Stimulated activated CD4-positive, alpha-beta T cell treated with anti-CD3 and anti-CD28 coated beads, Interleukin-2, amount 100 ng/mL, for 48 hours (primary cell): Measurements from ENCODE around the gene SGIP1.
A peak's percentile ranks its signal among the peaks of the same experiment; 100 is the strongest.

Experiments used
- DNase-seq, 2 donors: peaks; one replicate each; pipeline ENCODE4 v3.0.0-alpha.2; 2020

SGIP1 gene

DNA sequence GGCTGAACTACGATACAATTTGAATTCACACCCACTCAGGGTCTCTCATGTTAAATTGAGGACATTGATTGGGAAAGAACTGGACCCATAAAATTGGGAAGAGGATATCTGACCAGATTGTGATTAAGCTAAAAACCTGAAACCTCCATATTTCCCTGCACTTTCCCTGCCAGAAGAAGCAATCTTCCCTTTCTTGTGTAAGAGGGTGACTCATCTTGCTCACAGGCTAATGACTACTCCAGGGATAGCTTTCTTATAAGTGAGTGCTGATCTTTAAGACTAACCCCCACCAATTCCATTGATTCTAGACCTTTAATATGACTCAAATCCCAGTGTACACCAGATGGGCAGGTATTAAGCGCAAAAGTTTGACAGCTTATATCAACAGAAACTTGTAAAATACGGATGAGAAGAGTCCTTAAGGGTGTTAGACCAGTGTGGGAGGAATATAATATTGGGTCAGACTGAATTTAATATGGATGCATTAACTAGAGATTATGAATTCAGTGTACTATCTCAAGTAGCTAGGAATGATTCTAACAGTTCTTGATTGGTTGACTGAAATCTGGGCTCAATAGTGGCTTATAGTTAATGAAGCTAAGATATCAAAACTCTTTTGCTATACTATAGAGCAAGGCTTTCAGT, 12.1 kb upstream of the SGIP1 start:
- no peak for DNase-seq

- DNase-seq: no peak
Measured at GRCh38 chr1:66523562-66523961, 10.4 kb upstream of the SGIP1 start.

DNA sequence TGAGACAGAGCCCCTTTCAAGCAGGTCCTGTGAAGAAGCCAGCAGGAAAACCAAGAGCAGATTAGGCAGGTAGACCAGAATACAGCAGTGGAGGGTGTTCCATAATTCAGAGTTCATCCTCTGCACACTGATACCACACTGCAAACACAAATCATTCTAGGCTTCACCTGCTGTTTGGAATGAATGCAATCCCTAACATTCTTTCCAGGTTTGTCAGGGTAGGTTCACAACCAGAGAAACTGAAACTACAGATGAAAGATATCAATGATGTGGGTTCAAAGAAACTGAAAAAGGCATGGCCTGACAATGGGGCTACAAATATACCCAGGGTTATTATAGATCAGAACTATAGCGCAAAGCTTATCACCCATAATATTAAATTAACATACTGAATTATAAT, 8.9 kb upstream of the SGIP1 start:
- no peak for DNase-seq

DNA sequence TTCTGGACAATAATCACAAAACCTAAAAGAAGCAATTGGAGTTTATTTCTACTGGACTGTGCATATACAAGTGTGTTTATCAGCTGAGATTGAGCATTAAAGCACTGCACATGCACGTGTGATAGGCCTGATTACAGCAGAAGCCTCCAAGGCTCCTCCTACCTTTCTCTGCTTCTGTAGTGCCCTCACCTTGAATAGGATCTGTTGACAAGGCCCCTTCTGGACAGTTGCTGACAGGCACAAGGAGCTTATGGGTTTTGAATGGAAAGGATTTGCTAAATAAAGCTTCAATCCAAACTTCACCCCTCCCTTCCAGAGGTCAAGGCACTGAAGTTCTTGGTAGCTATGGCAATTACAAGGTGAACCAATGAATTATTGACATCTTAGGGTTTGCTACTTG, 7.9 kb upstream of the SGIP1 start:
- DNase-seq: no peak

DNA sequence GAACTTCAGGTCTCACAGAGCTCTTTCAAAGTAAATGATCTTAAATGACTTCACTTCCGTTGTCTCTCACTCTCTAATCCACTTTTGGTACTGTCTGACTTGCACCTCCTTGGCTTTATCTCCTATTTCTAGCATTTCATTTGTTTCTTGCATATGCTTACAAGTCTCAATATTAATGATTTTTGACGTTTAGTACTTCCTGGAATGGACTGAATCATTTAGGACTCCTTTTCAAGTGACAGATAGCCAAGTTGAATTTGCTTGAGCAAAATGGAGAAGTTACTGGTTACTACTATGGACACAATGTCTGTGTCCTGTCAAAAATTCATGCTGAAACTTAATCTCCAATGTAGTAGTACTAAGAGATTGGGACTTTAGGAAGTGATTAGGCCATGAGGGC, 7.0 kb upstream of the SGIP1 start:
- no peak for DNase-seq

DNA sequence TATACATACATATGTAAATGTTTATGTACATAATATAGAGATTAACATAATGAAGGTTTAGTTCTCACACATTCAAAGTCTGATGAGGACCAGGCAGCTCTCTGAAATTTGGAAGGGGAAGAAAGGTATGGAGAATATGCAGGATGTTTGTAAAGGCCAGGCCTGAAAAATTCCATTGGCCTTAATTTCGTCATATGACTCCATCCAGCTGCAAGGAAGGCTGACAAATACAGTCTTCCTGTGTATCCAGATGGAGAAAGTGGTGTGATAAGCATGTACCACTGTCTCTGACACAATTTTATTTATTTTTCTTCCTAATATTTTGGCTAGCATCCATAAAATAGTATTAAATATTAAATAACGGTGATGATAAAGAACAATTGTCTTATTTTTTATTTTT, 6.3 kb upstream of the SGIP1 start:
- no peak for DNase-seq

DNA sequence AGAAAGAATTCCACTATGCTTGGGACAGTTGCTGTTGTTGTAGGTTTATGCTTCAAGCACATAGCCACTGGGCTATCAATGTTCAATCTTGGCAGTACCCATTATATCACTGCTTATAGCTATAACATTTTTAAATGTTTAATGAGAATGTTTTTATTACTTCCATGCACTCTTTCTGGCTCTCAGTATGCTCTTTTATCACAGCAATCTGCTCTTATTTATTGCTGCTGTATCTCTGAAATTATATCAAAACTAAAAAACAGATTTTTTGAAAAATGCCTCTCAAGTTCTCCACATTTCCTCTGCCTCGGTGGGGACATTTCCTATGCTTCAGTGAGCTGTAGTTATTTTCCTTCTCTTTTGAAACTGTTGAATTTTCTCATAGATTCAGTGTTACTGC, 5.4 kb upstream of the SGIP1 start:
- no peak for DNase-seq

DNA sequence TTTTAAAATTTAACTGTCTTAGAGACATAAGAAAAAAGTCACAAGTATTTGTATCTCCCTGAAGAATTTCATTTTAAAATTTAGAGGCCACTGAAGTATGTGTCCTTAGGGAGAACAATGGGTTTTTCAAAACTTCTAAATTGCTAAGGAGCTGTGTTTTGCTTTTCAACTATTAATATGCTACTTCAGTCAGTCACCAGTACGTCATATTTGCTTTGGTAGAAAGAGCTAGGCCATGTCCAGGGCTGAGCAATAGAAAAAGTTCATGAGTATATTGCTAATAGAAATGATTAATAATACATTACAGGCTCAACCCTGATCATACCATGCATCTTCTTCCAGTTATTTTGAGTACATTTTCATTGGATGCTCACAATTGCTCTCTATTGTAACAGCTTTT, 1.7 kb upstream of the SGIP1 start:
- no peak for DNase-seq

DNA sequence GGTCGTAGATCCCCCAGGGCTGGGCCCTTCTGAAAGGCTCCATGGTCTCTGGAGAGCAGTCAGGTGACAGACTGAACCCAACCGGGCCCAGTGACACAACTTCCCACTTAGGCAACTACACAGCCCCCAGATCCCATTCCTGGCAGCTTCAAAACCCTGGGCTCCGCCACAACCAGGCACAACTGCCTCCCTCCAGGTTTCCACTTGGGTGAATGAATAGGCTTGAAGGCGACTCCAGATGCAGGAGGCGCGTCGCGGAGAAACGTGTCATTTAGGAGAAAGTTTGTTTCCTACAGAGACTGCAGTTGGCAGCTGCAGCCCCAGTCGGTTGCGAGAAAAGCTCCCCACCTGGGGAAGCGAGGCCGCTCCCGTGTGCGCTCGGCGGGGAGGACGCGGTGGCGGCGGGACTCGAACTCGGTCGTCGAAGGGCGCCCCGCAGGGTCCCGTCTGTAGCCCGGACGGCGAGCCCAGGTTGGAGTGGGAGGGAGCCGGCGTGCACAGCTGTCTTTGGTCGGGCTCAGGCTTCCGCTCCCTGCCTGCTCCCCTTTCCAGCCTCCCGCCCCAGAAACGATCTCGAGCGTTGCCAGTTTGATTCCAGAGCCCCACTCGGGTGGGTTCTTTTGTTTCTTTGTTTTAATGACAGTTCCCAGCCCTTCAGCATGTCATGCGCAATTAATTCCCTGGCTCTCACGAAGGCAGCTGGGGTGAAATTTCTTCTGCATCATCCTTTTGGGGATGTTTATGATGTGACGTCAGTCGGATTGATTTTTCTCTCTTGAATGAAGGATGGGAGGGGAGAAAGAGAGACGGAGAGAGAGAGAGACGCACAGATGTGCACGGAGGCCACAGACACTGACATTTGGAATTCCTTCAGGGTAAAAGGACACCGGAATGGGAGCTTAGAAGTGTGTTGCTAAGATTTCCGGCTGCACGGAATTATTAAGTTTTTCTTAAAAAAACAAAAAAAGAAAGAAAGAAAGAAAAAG, 862 bp upstream of the SGIP1 start:
- peak in 1 of 2 donors; percentile 8 for DNase-seq

DNA sequence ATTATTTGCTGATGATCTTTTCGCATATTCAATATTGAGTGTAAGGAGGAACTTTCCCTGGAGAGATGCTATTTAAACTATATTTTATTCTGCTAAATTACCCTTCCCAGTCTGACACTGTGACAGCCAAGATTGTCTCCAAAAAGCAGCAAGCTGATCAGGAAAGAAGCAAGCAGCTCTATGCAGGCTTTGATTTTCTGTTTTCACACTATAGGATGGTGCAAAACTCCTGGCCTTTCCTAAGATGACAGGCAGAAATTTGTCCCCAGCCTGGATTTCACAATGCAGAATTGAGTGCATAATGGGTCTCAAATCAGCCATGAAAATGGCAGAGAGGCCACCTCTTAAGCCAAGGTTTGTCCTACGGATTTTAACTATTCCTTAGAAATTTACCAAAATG, 1.1 kb downstream of the SGIP1 start:
- no peak for DNase-seq

DNA sequence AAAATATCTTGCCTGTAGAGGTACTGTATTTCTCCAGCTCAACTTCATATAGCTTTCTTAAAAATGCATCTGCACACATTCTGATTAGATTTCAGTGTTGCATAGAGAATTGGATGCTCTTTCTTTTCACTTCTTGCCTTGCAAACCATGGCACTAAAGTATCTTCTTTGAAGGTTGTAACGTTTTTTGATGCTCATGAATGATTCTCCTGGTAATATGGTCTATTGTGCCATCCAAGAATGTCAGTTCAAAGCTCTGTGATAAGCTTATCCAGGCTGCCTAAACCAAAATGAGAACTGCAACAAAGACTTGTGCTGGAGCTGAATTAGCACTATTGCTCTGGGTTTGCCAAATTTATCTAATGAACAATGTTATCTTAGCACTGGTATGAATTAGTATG, 1.9 kb downstream of the SGIP1 start:
- DNase-seq: no peak

GRCh38 chr1:66537718-66538117, 3.8 kb downstream of the SGIP1 start:
- no peak for DNase-seq

DNA sequence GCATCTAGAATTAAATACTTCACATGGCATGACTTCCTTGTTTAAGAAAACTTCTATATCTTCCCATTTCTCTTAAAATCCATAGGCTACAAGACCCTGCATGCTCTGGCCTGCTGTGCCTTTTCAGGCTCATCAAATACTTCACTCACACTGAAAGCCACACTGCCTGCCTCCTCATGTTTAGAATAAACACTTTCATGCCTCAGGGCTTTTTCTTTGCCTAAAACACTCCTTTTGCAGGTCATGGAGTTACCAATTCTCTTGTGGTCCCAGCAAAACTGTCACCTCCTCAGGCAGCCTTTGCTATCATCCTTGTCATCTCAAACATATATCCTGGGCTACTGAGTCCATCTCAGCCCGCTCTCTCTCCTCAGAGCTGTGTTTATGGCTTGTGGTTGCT, 5.5 kb downstream of the SGIP1 start:
- no peak for DNase-seq

GRCh38 chr1:66540434-66541032, 6.6 kb downstream of the SGIP1 start:
- DNase-seq: no peak

DNA sequence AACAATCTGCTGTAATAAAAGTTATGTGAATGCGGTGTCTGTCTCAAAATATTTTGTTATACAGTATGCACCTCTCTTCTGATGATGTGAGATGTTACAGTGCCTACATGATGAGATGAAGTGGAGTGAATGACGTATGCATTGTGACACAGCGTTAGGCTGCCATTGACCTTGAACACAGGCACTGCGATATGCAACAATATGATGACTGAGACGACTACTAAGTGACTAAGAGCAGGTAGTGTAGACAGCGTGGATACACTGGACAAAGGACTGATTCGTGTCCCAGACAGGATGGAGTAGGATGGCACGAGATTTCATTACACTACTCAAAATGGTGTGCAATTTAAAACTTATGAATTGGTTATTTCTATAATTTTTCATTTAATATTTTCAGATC, 8.4 kb downstream of the SGIP1 start:
- no peak for DNase-seq

- DNase-seq: no peak
Measured at GRCh38 chr1:66542811-66543767, 9.1 kb downstream of the SGIP1 start.

DNA sequence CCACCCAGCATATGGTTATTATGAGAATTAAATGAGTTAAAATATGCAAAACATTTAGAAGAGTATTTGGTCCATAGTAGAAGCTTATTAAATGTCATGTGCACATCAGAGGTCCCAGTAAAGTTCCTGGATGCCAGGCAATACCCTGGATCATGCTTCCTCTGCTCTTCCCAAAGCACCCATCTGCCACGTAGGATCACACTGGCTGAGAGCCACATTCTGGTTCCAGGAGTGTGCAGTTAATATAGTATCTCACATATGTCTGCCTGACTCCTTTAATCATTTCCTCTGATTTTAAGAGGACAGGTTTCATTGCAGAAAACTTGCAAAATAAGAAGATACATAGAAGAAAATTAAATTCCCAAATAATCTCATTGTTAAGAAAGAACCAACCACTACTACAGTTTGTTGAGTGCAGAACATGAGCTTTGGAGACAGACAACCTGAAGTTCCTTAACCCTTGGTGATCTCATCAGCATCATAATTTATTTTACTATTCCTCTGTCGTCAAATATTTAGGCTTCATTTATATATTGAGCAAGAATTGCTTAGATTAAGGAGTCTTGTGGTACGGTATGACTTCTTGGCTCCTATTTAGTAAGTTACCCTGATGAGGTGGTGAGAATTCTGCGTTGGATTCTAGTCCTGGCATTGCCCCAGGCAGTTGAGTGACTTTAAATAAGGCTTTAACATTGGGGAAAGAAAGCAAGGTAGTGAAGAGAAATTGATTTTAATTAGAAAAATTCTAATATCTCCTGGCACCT, 12.3 kb downstream of the SGIP1 start:
- DNase-seq: no peak

GRCh38 chr1:66549017-66549416, 15.1 kb downstream of the SGIP1 start:
- DNase-seq: no peak

DNA sequence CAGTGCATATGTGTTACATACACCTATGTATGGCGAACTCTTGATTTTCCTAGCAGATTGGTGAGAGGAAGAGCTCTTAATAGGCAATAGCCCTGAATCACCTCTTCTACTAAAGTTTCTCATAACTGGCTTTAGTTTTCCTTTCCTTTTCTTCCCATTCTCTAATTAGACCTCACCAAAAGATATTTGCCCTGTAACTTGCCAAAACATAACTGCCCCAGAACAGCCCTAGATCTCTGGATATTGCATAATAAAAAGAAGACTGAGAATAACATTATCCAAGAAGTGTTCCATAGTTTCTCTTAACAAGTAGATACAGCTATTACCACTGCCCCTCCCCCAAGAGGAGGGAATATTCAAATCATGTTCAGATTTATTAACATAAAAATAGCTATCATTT, 16.3 kb downstream of the SGIP1 start:
- no peak for DNase-seq

GRCh38 chr1:66552287-66552686, 18.3 kb downstream of the SGIP1 start:
- DNase-seq: no peak

DNA sequence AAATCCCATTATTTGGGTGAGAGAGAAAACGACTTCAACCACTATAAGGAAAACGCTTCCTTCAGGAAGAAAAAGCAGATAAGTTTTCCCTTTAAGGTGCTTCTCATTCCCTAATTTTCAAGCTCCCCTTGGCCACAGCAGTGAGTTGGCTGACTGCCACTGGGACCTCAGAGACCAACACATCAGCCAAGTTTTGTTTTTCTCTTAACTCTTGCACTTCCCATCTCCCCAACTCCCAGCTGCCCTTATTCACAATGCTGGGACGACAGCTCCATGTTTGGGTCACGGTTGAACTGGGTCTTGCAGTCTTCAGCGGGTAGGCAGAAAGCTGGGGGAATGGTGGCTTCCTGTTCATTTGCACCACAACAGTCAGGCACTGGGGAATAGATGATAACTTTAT, 18.9 kb downstream of the SGIP1 start:
- DNase-seq: no peak

GRCh38 chr1:66553846-66554245, 19.9 kb downstream of the SGIP1 start:
- no peak for DNase-seq
